MG63 (cell line): ENCODE measurements around the gene LRRC8C. TPM values are rescaled to one million over a fixed set of nuclear protein-coding genes. Genes with fewer than 3 reads are reported as not detected.
A peak's percentile ranks its signal among the peaks of the same experiment; 100 is the strongest.
"Not testable (repeated sequence)": the region's sequence is repeated elsewhere in the genome, so short reads cannot be mapped to it uniquely, and the experiment has no call there.

Experiments used
- DNase-seq: peaks from one replicate; pipeline ENCODE4 v3.0.0-alpha.2; 2020
- H3K27me3 ChIP-seq: fragments of 250-450 bp; sonication (Bioruptor Pico); 2 replicates; pipeline ENCODE4 v1.5.1; 2020; ENCODE audit warnings: mild to moderate bottlenecking, moderate library complexity
- H3K36me3 ChIP-seq: fragments of 250-450 bp; sonication (Bioruptor Pico); 2 replicates; pipeline ENCODE4 v1.5.1; 2020; ENCODE audit warnings: mild to moderate bottlenecking, moderate library complexity
- H3K4me3 ChIP-seq: fragments of 250-450 bp; sonication (Bioruptor Pico); 2 replicates; pipeline ENCODE4 v1.5.1; 2020; ENCODE audit warnings: mild to moderate bottlenecking, moderate library complexity
- H3K9me3 ChIP-seq: fragments of 250-450 bp; sonication (Bioruptor Pico); 2 replicates; pipeline ENCODE4 v1.5.1; 2020; ENCODE audit warnings: mild to moderate bottlenecking, moderate library complexity
- total RNA-seq: library from RNA; depleted of rRNA; stranded (reverse); fragments of >200 nt; shearing (Covaris generic); gene quantifications from 2 replicates; pipeline ENCODE4 v1.2.3, GENCODE V29; 2014; ENCODE audit warnings: low replicate concordance; rRNA removed

The LRRC8C gene
- total RNA-seq = 0.05 and 0.43 TPM in 2 replicates

- no peaks in the 10 kb centered on the region for H3K36me3 ChIP-seq
- peak; percentile 77 for DNase-seq
Measured at GRCh38 chr1:89632657-89633247, at the start of gene LRRC8C. TSS of gene LRRC8C (plus strand) at chr1:89633120. CDS start at chr1:89686474, 53,354 bp downstream.

GRCh38 chr1:89584211-89584610 is 48.7 kb upstream of the LRRC8C start:
- Histone ChIP-seq H3K9me3 (no peaks in the 10 kb centered on the region), H3K4me3 (no peak overlapping the region), H3K36me3 (no peaks in the 10 kb centered on the region), H3K27me3 (no peaks in the 10 kb centered on the region)
- no peak for DNase-seq

More at GRCh38 chr1:89632657-89633247, at the start of gene LRRC8C:
- H3K9me3 ChIP-seq = no peaks in the 10 kb centered on the region
- H3K27me3 ChIP-seq = no peaks in the 10 kb centered on the region
- H3K4me3 ChIP-seq = peak within 1 kb of the TSS; percentile 71

- no peak for DNase-seq
- Histone ChIP-seq H3K27me3 (no peaks in the 10 kb centered on the region), H3K4me3 (no peak overlapping the region), H3K9me3 (no peaks in the 10 kb centered on the region), H3K36me3 (no peaks in the 10 kb centered on the region)
Measured at GRCh38 chr1:89584781-89585180, 48.1 kb upstream of the LRRC8C start.

GRCh38 chr1:89587729-89588161 is 45.2 kb upstream of the LRRC8C start:
- DNase-seq = no peak
- H3K4me3 ChIP-seq = no peak overlapping the region
- H3K27me3 ChIP-seq = no peaks in the 10 kb centered on the region

DNA sequence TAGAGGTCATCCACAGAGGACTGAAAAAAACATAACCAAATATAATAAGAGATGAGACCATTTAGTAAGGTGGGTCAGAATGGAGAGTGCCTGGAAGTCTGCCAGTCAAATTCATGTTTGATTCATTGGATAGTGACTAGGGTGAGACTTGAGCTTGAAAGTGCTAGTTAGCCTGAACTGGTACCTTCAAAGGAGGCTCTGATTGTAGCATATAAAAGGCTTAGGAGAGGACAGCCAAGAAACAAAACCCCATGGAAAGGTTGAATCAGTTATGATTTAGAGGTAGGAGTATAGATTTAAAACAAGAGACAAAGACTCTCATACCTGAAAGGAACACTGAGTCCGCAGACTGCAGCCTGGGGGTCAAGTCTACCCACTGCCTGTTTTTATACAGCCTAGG is 44.4 kb upstream of the LRRC8C start:
- H3K4me3 ChIP-seq = no peak overlapping the region
- no peaks in the 10 kb centered on the region for H3K36me3 ChIP-seq
- no peaks in the 10 kb centered on the region for H3K9me3 ChIP-seq
- no peak for DNase-seq
- no peaks in the 10 kb centered on the region for H3K27me3 ChIP-seq

More at GRCh38 chr1:89587729-89588161, 45.2 kb upstream of the LRRC8C start:
- Histone ChIP-seq H3K36me3 (no peaks in the 10 kb centered on the region), H3K9me3 (no peaks in the 10 kb centered on the region)

DNA sequence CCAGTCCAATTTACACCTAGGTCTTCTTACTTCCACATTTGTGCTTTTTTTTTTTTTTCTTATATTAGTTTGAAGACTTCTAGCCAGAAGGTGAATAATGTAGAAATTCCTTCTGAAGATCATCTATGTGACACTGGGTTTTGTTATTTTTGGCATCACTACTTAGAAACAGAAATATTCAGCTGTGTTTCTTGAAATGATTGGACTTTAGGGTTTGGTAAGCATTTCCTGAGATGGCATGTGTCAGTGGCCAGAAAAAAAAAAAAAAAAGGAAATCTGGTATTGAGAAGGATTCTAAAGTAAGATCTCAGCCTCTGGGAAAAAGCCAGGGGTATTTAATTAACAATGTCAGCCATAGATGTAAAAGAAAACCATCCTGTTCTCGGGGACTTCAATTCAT is 43.4 kb upstream of the LRRC8C start:
- no peaks in the 10 kb centered on the region for H3K36me3 ChIP-seq
- no peak for DNase-seq
- no peaks in the 10 kb centered on the region for H3K9me3 ChIP-seq
- no peaks in the 10 kb centered on the region for H3K27me3 ChIP-seq
- no peak overlapping the region for H3K4me3 ChIP-seq

- DNase-seq = no peak
- Histone ChIP-seq H3K4me3 (no peak overlapping the region), H3K27me3 (no peaks in the 10 kb centered on the region)
Measured at GRCh38 chr1:89590341-89591080, 42.4 kb upstream of the LRRC8C start.

DNA sequence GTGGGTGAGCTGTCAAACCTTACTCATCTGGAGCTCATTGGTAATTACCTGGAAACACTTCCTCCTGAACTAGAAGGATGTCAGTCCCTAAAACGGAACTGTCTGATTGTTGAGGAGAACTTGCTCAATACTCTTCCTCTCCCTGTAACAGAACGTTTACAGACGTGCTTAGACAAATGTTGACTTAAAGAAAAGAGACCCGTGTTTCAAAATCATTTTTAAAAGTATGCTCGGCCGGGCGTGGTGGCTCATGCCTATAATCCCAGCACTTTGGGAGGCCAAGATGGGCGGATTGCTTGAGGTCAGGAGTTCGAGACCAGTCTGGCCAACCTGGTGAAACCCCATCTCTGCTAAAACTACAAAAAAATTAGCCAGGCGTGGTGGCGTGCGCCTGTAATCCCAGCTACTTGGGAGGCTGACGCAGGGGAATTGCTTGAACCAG is 40.0 kb upstream of the LRRC8C start:
- not testable (repeated sequence) for H3K9me3 ChIP-seq, H3K27me3 ChIP-seq, H3K36me3 ChIP-seq, DNase-seq, H3K4me3 ChIP-seq

More at GRCh38 chr1:89590341-89591080, 42.4 kb upstream of the LRRC8C start:
- H3K36me3 ChIP-seq = no peaks in the 10 kb centered on the region
- H3K9me3 ChIP-seq = no peaks in the 10 kb centered on the region

GRCh38 chr1:89594096-89594740 is 38.7 kb upstream of the LRRC8C start:
- no peaks in the 10 kb centered on the region; the same call in 1 of the 2 replicates for H3K9me3 ChIP-seq
- no peak for DNase-seq
- H3K4me3 ChIP-seq = no peak overlapping the region
- H3K27me3 ChIP-seq = no peaks in the 10 kb centered on the region
- H3K36me3 ChIP-seq = no peaks in the 10 kb centered on the region

- H3K27me3 ChIP-seq = no peaks in the 10 kb centered on the region
- DNase-seq = no peak
- no peak overlapping the region for H3K4me3 ChIP-seq
- no peaks in the 10 kb centered on the region for H3K36me3 ChIP-seq
- H3K9me3 ChIP-seq = no peaks in the 10 kb centered on the region; the same call in 1 of the 2 replicates
Measured at GRCh38 chr1:89596698-89597097, 36.2 kb upstream of the LRRC8C start.

- no peak for DNase-seq
- no peaks in the 10 kb centered on the region; the same call in 1 of the 2 replicates for H3K9me3 ChIP-seq
- H3K4me3 ChIP-seq = no peak overlapping the region
- no peaks in the 10 kb centered on the region for H3K36me3 ChIP-seq
- H3K27me3 ChIP-seq = no peaks in the 10 kb centered on the region
Measured at GRCh38 chr1:89598450-89599331, 34.2 kb upstream of the LRRC8C start.

GRCh38 chr1:89599332-89599630 is 33.6 kb upstream of the LRRC8C start:
- H3K9me3 ChIP-seq = no peaks in the 10 kb centered on the region; the same call in 1 of the 2 replicates
- no peaks in the 10 kb centered on the region for H3K27me3 ChIP-seq
- no peak overlapping the region for H3K4me3 ChIP-seq
- no peak for DNase-seq
- no peaks in the 10 kb centered on the region for H3K36me3 ChIP-seq

- no peaks in the 10 kb centered on the region for H3K27me3 ChIP-seq
Measured at GRCh38 chr1:89600451-89601224, 32.3 kb upstream of the LRRC8C start.

GRCh38 chr1:89602871-89603404 is 30.0 kb upstream of the LRRC8C start:
- no peaks in the 10 kb centered on the region for H3K36me3 ChIP-seq
- no peak overlapping the region for H3K4me3 ChIP-seq
- no peak for DNase-seq
- H3K27me3 ChIP-seq = no peaks in the 10 kb centered on the region
- H3K9me3 ChIP-seq = no peaks in the 10 kb centered on the region; the same call in 1 of the 2 replicates

More at GRCh38 chr1:89600451-89601224, 32.3 kb upstream of the LRRC8C start:
- Histone ChIP-seq H3K36me3 (no peaks in the 10 kb centered on the region), H3K9me3 (no peaks in the 10 kb centered on the region; the same call in 1 of the 2 replicates), H3K4me3 (no peak overlapping the region)
- no peak for DNase-seq

- Histone ChIP-seq H3K4me3 (no peak overlapping the region), H3K9me3 (no peaks in the 10 kb centered on the region; the same call in 1 of the 2 replicates), H3K36me3 (no peaks in the 10 kb centered on the region), H3K27me3 (no peaks in the 10 kb centered on the region)
- DNase-seq = no peak
Measured at GRCh38 chr1:89603651-89604413, 29.1 kb upstream of the LRRC8C start.
